AG10803 (cell line): ENCODE results near the gene IQGAP3.

Source experiments
- DNase-seq: peaks from one replicate; pipeline ENCODE4 v3.0.0; 2010; ENCODE audit warnings: low read depth
- H3K4me3 ChIP-seq: 2 replicates; pipeline ENCODE4 v1.5.1; 2011; ENCODE audit warnings: mild to moderate bottlenecking, low read length, control low read depth
- TF ChIP-seq, protein P1 (sequence below): conservative IDR thresholded peaks from 2 replicates; pipeline ENCODE4 v1.5.1; 2011; ENCODE audit warnings: mild to moderate bottlenecking, low read length, control low read depth, inconsistent platforms

IQGAP3 gene

GRCh38 chr1:156487862-156488261 lies 84.5 kb downstream of the IQGAP3 start:
- TF ChIP-seq, protein P1, sequence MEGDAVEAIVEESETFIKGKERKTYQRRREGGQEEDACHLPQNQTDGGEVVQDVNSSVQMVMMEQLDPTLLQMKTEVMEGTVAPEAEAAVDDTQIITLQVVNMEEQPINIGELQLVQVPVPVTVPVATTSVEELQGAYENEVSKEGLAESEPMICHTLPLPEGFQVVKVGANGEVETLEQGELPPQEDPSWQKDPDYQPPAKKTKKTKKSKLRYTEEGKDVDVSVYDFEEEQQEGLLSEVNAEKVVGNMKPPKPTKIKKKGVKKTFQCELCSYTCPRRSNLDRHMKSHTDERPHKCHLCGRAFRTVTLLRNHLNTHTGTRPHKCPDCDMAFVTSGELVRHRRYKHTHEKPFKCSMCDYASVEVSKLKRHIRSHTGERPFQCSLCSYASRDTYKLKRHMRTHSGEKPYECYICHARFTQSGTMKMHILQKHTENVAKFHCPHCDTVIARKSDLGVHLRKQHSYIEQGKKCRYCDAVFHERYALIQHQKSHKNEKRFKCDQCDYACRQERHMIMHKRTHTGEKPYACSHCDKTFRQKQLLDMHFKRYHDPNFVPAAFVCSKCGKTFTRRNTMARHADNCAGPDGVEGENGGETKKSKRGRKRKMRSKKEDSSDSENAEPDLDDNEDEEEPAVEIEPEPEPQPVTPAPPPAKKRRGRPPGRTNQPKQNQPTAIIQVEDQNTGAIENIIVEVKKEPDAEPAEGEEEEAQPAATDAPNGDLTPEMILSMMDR = no peak
- H3K4me3 ChIP-seq = no peak overlapping the region
- DNase-seq = no peak

GRCh38 chr1:156486421-156487344 lies 85.7 kb downstream of the IQGAP3 start:
- TF ChIP-seq, protein P1 = no peak
- no peak for DNase-seq
- H3K4me3 ChIP-seq = no peak overlapping the region

GRCh38 chr1:156485984-156486383 lies 86.4 kb downstream of the IQGAP3 start:
- no peak for DNase-seq
- TF ChIP-seq, protein P1 = no peak
- no peak overlapping the region for H3K4me3 ChIP-seq

DNA sequence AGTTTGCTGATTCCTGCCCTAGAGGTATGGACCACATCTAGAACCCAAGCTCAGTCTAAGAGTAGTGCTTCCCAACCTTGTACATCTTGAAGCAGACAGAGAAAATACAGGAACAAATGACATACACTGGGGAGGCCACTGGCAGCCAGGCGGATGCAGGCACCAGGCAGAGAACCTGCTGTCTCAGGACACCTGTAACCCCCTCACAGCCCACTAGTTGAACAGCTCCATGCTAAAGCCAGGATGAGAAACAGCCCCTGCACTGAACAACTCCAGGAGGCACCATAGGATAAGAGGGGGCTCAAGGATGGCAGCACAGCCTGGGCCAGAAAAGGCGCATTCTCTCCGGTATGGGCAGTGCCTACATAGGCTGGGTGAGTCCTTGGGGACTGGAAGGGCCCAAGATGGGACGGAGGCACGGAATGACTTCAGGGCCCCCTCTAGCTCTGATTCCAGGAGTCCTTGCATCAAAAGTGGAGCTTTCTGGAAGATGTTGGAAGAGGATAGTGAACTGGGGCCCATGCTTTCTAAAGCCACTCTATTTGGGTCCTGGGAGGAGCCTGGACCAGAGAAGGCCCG lies 87.8 kb downstream of the IQGAP3 start:
- no peak overlapping the region for H3K4me3 ChIP-seq
- DNase-seq = no peak
- TF ChIP-seq, protein P1 = no peak

GRCh38 chr1:156483397-156483796 lies 89.0 kb downstream of the IQGAP3 start:
- H3K4me3 ChIP-seq = no peak overlapping the region
- DNase-seq = no peak
- TF ChIP-seq, protein P1 = no peak

- no peak overlapping the region for H3K4me3 ChIP-seq
- no peak for DNase-seq
- TF ChIP-seq, protein P1 = no peak
Observed at GRCh38 chr1:156482276-156482675, 90.1 kb downstream of the IQGAP3 start.

DNA sequence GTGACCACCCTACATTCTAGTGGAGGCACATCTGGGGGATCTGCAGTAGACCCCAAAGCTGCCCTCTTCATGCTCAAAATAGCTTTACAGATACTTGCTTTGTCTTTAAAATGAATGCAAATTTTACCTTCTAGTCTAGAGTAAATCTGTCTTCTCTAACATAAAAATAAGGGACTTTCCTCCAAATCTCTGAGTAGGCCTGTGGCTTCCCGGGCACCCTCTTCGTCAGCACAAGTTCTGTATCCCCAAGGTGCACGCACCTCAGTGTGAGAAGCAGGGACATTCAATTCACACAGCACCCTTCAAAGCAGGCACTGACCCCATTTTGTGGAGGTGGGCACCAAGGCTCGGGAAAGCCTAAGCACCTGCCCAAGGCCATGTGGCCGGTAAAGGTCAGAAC lies 90.8 kb downstream of the IQGAP3 start:
- no peak for DNase-seq
- no peak overlapping the region for H3K4me3 ChIP-seq
- TF ChIP-seq, protein P1 = no peak
